ENCODE results near the gene FANCL.
"Not testable (repeated sequence)": the region's sequence is repeated elsewhere in the genome, so short reads cannot be mapped to it uniquely, and the experiment has no call there.

The FANCL gene

DNA sequence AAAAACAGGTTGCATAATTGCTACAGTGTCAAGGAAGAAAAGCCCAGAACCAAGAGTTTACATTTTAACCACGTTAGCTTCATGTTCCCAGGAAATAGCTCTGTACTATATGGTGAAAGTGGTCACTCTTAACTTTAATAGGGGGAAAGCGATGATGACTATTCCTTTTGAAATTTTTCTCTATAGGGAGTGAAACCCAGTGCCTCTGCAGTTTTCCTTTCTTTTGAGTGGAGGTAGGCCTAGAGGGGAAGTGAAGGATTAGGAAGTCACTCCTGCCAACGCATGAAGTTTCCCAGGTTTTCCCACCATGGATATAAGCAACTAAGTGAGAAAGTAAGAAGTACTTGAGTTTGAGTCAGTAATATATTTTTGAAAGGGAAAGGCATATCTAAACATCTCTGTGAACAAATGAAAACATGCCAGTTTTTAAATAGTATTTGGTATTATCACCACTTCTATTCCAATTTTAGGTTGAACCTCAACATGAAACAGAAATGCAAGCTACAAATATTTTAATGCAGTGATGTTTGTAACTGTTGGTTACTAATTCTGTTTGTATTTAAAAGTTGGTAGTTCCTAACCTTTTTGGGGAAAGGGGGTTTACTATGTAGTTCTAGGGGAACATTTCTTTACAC is 102.6 kb downstream of the FANCL start:
- DNase-seq: no peak

GRCh38 chr2:58137856-58138255 is 103.3 kb downstream of the FANCL start:
- no peak for DNase-seq

DNA sequence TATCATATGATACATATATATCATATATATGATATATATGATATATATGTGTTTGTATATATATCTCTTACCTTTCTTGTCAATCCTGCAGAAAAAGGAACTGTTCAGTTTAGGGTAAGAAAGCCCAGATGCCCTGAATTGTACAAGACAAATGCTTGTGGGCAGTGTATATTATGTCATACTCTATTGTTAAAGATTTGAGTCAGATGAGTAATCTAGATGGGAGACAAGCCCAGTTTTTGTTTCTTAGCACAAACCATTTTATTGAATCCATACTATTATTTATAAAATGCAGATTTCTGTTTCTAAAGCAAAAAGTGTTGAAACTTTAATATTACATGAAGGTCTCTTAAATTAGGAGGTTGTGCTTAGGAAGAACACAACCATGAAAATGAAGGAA is 103.9 kb downstream of the FANCL start:
- no peak for DNase-seq

- DNase-seq: no peak
These were observed 105.3 kb downstream of the FANCL start for GRCh38 chr2:58135861-58136260.

- no peak for DNase-seq
These were observed 107.7 kb downstream of the FANCL start for GRCh38 chr2:58133395-58133794.

- no peak for DNase-seq
These were observed 109.7 kb downstream of the FANCL start for GRCh38 chr2:58131191-58132011.

- DNase-seq: no peak
These were observed 110.9 kb downstream of the FANCL start for GRCh38 chr2:58130238-58130637.

DNA sequence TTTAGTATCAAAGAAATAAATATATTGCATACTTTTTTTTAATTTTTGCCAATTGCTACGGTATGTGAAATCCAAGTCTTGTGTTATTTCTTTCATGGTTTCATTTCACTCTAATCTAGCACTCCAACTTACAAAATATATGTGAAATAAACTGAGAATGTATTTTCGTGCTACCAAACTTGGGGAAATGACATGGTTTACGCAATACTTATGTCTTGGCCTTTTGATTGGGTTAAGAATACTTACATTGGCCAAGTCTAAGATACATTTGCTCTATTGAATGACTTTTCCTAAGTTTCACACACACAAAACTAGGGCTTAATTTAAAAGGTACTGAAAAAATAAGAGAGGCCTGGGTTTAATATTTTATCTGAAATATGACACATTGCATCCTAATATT is 114.0 kb downstream of the FANCL start:
- no peak for DNase-seq

- DNase-seq: no peak
These were observed 118.6 kb downstream of the FANCL start for GRCh38 chr2:58122540-58122939.

- no peak for DNase-seq
These were observed 119.1 kb downstream of the FANCL start for GRCh38 chr2:58122040-58122439.

DNA sequence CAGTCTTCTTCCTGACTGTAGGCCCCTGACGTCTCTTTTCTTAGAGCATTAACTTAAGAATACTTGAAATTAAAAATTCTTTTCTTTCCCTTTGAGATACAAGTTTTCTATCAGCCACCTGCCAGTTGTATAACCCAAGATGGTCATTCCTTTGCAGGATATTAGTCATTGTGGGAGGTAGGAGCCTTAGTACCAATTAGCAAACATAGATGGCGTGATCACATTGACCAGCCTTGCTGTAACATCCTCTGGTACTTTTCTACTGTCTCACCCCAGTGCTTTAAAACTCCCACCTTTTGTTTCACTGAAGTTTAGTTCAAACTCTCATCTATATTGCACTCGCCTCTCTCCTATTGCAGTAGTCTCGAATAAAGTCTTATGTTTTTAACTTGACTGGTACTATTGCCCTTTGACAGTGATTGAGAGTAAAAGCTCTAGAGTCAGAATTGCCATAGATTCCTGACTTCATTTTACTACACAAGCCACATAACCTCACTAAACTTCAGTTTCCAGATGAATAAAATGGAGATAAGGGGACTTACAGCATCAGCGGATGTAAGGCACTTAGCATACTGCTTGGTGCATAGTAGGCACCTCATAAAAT is 120.4 kb downstream of the FANCL start:
- no peak for DNase-seq

GRCh38 chr2:58113563-58113962 is 127.6 kb downstream of the FANCL start:
- DNase-seq: not testable (repeated sequence)

GRCh38 chr2:58110765-58111164 is 130.4 kb downstream of the FANCL start:
- DNase-seq: no peak

DNA sequence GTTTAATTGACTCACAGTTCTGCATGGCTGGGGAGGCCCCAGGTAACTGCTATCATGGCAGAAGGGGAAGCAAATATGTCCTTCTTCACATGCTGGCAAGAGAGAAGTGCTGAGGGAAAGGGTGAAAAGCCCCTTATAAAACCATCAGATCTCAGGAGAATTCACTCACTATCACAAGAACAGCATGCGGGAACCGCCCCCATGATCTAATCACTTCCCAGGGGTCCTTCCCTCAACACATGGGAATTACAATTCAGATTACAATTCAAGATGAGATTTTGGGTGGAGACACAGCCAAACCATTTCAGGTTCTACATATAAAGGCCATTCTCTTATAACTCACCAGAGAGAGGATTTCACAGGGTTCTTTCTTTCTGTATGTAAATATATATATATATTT is 131.6 kb downstream of the FANCL start:
- DNase-seq: no peak

All from stimulated activated CD4-positive, alpha-beta T cell treated with anti-CD3 and anti-CD28 coated beads, Interleukin-15, amount 100 ng/mL, for 24 hours (primary cell).